Mesenchymal stem cell (in vitro differentiated cells and primary cell): ENCODE data around the gene SETX.
"Not testable (repeated sequence)": the region's sequence is repeated elsewhere in the genome, so short reads cannot be mapped to it uniquely, and the experiment has no call there.

Experiments
- DNase-seq: peaks from one replicate; pipeline ENCODE4 v3.0.0-alpha.2; 2013
- H2AFZ ChIP-seq: one replicate; pipeline ENCODE4 v1.6.1; 2013; ENCODE audit warnings: low read depth, mild to moderate bottlenecking, control low read depth, inconsistent platforms, low read length, moderate library complexity
- H2AK5ac ChIP-seq: 2 replicates; pipeline ENCODE4 v1.6.1; 2013; ENCODE audit warnings: low read length, moderate library complexity, mild to moderate bottlenecking, inconsistent platforms; ENCODE audit not compliant: severe bottlenecking
- H2BK120ac ChIP-seq: one replicate; pipeline ENCODE4 v1.6.1; 2013; ENCODE audit warnings: low read depth, mild to moderate bottlenecking, inconsistent platforms, low read length, moderate library complexity
- H2BK12ac ChIP-seq, 2 experiments: one replicate each; pipeline ENCODE4 v1.6.1; 2013; ENCODE audit warnings: inconsistent platforms in 2 of 2, low read length in 2 of 2, mild to moderate bottlenecking in 2 of 2, moderate library complexity in 2 of 2, control low read depth in 1 of 2
- H2BK15ac ChIP-seq: one replicate; pipeline ENCODE4 v1.6.1; 2013; ENCODE audit warnings: mild to moderate bottlenecking, low read depth, inconsistent platforms; ENCODE audit not compliant: poor library complexity, severe bottlenecking
- H2BK5ac ChIP-seq: 2 replicates; pipeline ENCODE4 v1.6.1; 2013; ENCODE audit warnings: low read depth, mild to moderate bottlenecking, low read length, control low read depth, inconsistent platforms; ENCODE audit not compliant: poor library complexity, severe bottlenecking
- H3K14ac ChIP-seq, 2 experiments: one replicate each; pipeline ENCODE4 v1.6.1; 2013; ENCODE audit warnings: inconsistent platforms in 2 of 2, low read length in 2 of 2, control low read depth in 1 of 2, mild to moderate bottlenecking in 1 of 2, moderate library complexity in 1 of 2
- H3K18ac ChIP-seq, 2 experiments: one replicate each; pipeline ENCODE4 v1.6.1; 2013; ENCODE audit warnings: inconsistent platforms in 2 of 2, low read length in 2 of 2, control low read depth in 1 of 2, low read depth in 1 of 2, mild to moderate bottlenecking in 1 of 2
- H3K23ac ChIP-seq, 2 experiments: one replicate each; pipeline ENCODE4 v1.6.1; 2013; ENCODE audit warnings: inconsistent platforms in 2 of 2, low read length in 2 of 2, mild to moderate bottlenecking in 2 of 2, moderate library complexity in 2 of 2, control low read depth in 1 of 2
- H3K27ac ChIP-seq: 2 replicates; pipeline ENCODE4 v1.5.1; 2013; ENCODE audit warnings: mild to moderate bottlenecking, moderate library complexity, low read length, control low read depth, inconsistent platforms; ENCODE audit not compliant: poor library complexity, severe bottlenecking
- H3K27me3 ChIP-seq, 2 experiments: 2 replicates each; pipeline versions ENCODE4 v1.6.1 to v1.7.0; 2013; ENCODE audit warnings: low read length in 2 of 2, mild to moderate bottlenecking in 2 of 2, moderate library complexity in 2 of 2, control low read depth in 1 of 2, inconsistent platforms in 1 of 2; ENCODE audit not compliant: control insufficient read depth in 1 of 2, insufficient read depth in 1 of 2
- H3K36me3 ChIP-seq, 2 experiments: 2 replicates each; pipeline versions ENCODE4 v1.6.1 to v1.7.0; 2013; ENCODE audit warnings: low read length in 2 of 2, control low read depth in 1 of 2, inconsistent platforms in 1 of 2, low read depth in 1 of 2, mild to moderate bottlenecking in 1 of 2; ENCODE audit not compliant: insufficient read depth in 2 of 2, control insufficient read depth in 1 of 2
- H3K4ac ChIP-seq, 2 experiments: one replicate each; pipeline ENCODE4 v1.6.1; 2013; ENCODE audit warnings: inconsistent platforms in 2 of 2, low read length in 2 of 2, mild to moderate bottlenecking in 2 of 2, moderate library complexity in 2 of 2, control low read depth in 1 of 2, low read depth in 1 of 2
- H3K4me1 ChIP-seq: 2 replicates; pipeline ENCODE4 v1.6.1; 2013; ENCODE audit warnings: low read depth, low read length, control low read depth; ENCODE audit not compliant: control insufficient read depth, insufficient read depth
- H3K4me2 ChIP-seq: 2 replicates; pipeline ENCODE4 v1.6.1; 2013; ENCODE audit warnings: low read length, mild to moderate bottlenecking, inconsistent platforms; ENCODE audit not compliant: poor library complexity, severe bottlenecking
- H3K4me3 ChIP-seq, 2 experiments: 2 replicates each; pipeline versions ENCODE4 v1.5.1 to v1.7.0; 2013; ENCODE audit warnings: low read length in 2 of 2, mild to moderate bottlenecking in 2 of 2, control low read depth in 1 of 2, low read depth in 1 of 2; ENCODE audit not compliant: insufficient read depth in 1 of 2
- H3K79me1 ChIP-seq: replicated peaks from 2 replicates; pipeline ENCODE4 v1.6.1; 2013; ENCODE audit warnings: mild to moderate bottlenecking, control low read depth, low read length, inconsistent platforms; ENCODE audit not compliant: poor library complexity, severe bottlenecking
- H3K9ac ChIP-seq: 2 replicates; pipeline ENCODE4 v1.7.0; 2013; ENCODE audit warnings: mild to moderate bottlenecking, low read length, moderate library complexity
- H3K9me3 ChIP-seq: 2 replicates; pipeline ENCODE4 v1.7.0; 2013; ENCODE audit warnings: mild to moderate bottlenecking, low read length; ENCODE audit not compliant: control insufficient read depth
- H4K8ac ChIP-seq: one replicate; pipeline ENCODE4 v1.6.1; 2013; ENCODE audit warnings: inconsistent platforms, mild to moderate bottlenecking, low read length, moderate library complexity
- H4K91ac ChIP-seq: one replicate; pipeline ENCODE4 v1.6.1; 2013; ENCODE audit warnings: mild to moderate bottlenecking, low read length, inconsistent platforms
- WGBS: methylation state at CpG from one replicate; pipeline ENCODE4 v1.1.7; 2013; ENCODE audit warnings: mixed read lengths; 5-methylcytosine and 5-hydroxymethylcytosine counted together

SETX gene

GRCh38 chr9:132377769-132378168 is 23.0 kb upstream of the SETX start:
- not testable (repeated sequence) for H3K4me2 ChIP-seq, H3K18ac ChIP-seq, DNase-seq, H2AK5ac ChIP-seq, H2BK12ac ChIP-seq, H4K8ac ChIP-seq, H3K9ac ChIP-seq, H2BK5ac ChIP-seq, H3K4me1 ChIP-seq, H3K9me3 ChIP-seq, H2BK15ac ChIP-seq, H2AFZ ChIP-seq, H3K14ac ChIP-seq, H3K4ac ChIP-seq, H3K23ac ChIP-seq, H3K27ac ChIP-seq, H2BK120ac ChIP-seq, H4K91ac ChIP-seq, H3K27me3 ChIP-seq
- 98% methylated on average over 2 of the region's 2 CpGs for WGBS
- Histone ChIP-seq H3K79me1 (peaks cover 10% of the 10 kb centered on the region), H3K4me3 (peak overlapping the region in 1 of 2 experiments; percentile 7), H3K36me3 (peaks cover 42 to 65% of the 10 kb centered on the region in 2 experiments)

DNA sequence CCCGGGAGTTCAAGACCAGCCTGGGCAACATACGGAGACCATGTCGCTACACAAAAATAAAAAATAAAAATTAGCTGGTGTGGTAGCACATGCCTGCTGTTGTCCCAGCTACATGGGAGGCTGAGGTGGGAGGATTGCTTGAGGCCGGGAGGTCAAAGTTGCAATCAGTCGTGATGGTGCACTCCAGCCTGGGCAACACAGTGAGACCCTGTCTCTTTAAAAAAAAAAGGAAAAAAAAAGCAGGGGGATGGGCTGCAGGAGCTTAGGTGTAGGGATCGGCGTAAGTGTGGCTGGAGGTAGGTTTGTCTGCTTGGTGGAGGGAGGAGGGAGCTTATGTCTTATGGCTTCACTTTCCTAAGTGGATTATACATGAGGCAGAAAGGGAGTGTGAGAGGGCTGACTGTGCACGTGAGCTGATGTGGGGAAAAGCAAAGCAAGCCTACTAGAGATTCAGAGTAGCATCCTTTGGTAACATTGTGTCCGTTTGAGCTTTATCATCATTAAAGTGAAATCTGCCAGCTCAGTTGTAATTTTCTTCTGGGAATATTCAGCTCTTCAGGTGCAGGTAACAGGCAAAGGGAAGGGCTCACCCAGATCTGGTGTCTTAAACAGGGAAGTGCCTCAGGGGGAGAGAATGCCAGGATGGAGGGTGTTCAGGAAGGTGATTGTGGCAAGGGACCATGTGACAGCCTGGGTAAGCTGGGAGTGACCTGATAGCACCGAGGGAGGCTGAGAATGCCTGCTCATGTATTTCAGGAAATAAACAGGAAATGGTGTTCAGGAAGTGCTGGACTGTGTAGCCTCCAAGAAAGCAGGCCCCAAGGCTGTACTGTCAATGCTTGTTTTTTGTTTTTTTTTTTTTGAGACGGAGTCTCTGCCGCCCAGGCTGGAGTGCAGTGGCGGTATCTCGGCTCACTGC is 17.6 kb upstream of the SETX start:
- H3K4me2 ChIP-seq: no peak overlapping the region
- H2BK12ac ChIP-seq: no peak overlapping the region
- peak overlapping the region; percentile 12 to 77 for H3K4ac ChIP-seq
- no peak overlapping the region for H3K27ac ChIP-seq
- no peaks in the 10 kb centered on the region for H3K9me3 ChIP-seq
- DNase-seq: peak; percentile 52
- no peaks in the 10 kb centered on the region for H3K79me1 ChIP-seq
- no peaks in the 10 kb centered on the region for H3K27me3 ChIP-seq
- peak overlapping the region; percentile 70 for H2AFZ ChIP-seq
- H3K4me1 ChIP-seq: no peaks in the 10 kb centered on the region
- H2BK5ac ChIP-seq: no peak overlapping the region
- no peak overlapping the region for H3K9ac ChIP-seq
- H2AK5ac ChIP-seq: no peak overlapping the region
- H3K23ac ChIP-seq: no peak overlapping the region
- H3K4me3 ChIP-seq: no peak overlapping the region
- H3K14ac ChIP-seq: no peak overlapping the region
- H4K91ac ChIP-seq: peak overlapping the region; percentile 18
- peak overlapping the region; percentile 91 for H4K8ac ChIP-seq
- WGBS: 72% methylated on average over 14 of the region's 14 CpGs
- peak overlapping the region; percentile 63 to 83 for H3K18ac ChIP-seq
- no peak overlapping the region for H2BK15ac ChIP-seq
- H3K36me3 ChIP-seq: peaks cover 18 to 26% of the 10 kb centered on the region in 2 experiments
- no peak overlapping the region for H2BK120ac ChIP-seq

DNA sequence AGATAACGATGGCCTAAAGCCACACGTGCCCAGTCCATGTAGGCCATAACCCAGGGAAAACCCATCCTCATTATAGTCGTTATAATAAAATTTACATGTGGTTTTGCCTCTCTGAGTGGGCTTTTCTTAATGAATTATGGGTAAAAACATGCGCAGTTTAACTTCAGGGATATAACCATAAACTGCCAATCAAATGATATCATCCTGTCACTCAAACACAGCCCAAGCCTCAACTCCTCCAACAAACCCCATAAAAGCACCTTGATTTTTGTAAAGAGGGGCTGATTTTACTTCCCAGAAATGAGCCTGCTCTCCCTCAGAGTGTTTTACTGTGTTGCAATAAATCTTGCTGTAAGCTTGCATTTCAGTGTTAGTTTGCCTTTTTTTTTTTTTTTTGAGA is 15.8 kb upstream of the SETX start:
- H3K14ac ChIP-seq: no peak overlapping the region
- no peaks in the 10 kb centered on the region for H3K79me1 ChIP-seq
- H3K27me3 ChIP-seq: no peaks in the 10 kb centered on the region
- H2BK120ac ChIP-seq: no peak overlapping the region
- no peak overlapping the region for H3K23ac ChIP-seq
- 87% methylated on average over 2 of the region's 4 CpGs for WGBS
- H3K4me3 ChIP-seq: no peak overlapping the region
- no peaks in the 10 kb centered on the region for H3K4me1 ChIP-seq
- no peak overlapping the region for H2BK15ac ChIP-seq
- no peak overlapping the region for H4K8ac ChIP-seq
- DNase-seq: no peak
- no peak overlapping the region for H2AFZ ChIP-seq
- H3K9ac ChIP-seq: no peak overlapping the region
- no peaks in the 10 kb centered on the region for H3K9me3 ChIP-seq
- no peak overlapping the region for H3K4me2 ChIP-seq
- H2AK5ac ChIP-seq: no peak overlapping the region
- no peak overlapping the region for H4K91ac ChIP-seq
- H2BK5ac ChIP-seq: no peak overlapping the region
- no peak overlapping the region for H3K27ac ChIP-seq
- H2BK12ac ChIP-seq: no peak overlapping the region
- H3K36me3 ChIP-seq: peaks cover 5 to 8% of the 10 kb centered on the region in 2 experiments
- no peak overlapping the region for H3K18ac ChIP-seq
- no peak overlapping the region for H3K4ac ChIP-seq

DNA sequence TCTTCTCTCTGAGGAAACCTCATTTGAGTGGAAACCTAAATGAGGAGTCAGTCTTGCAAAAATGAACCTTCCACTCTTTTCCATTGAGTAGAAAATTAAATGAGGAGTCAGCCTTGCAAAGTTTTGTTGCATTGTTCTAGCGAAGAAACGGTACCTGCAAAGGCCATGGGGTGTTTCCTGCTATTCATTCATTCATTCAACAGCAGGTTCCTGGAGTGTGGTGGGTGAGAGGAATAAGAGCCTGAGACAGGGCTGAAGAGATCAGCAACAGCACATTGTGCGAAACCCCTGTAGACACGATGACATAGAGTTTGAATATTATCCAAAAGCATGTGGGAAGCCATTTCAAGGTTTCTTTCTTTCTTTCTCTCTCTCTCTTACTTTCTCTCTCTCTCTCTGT is 14.6 kb upstream of the SETX start:
- no peak overlapping the region for H3K14ac ChIP-seq
- H3K4me2 ChIP-seq: no peak overlapping the region
- no peak overlapping the region for H4K8ac ChIP-seq
- no peaks in the 10 kb centered on the region for H3K4me1 ChIP-seq
- H3K9me3 ChIP-seq: no peaks in the 10 kb centered on the region
- H2AFZ ChIP-seq: no peak overlapping the region
- no peaks in the 10 kb centered on the region for H3K79me1 ChIP-seq
- no peak overlapping the region for H2AK5ac ChIP-seq
- no peaks in the 10 kb centered on the region for H3K27me3 ChIP-seq
- no peak overlapping the region for H4K91ac ChIP-seq
- H3K27ac ChIP-seq: no peak overlapping the region
- H3K4me3 ChIP-seq: no peak overlapping the region
- no peak overlapping the region for H2BK12ac ChIP-seq
- H2BK120ac ChIP-seq: no peak overlapping the region
- no peak overlapping the region for H2BK15ac ChIP-seq
- H2BK5ac ChIP-seq: no peak overlapping the region
- H3K36me3 ChIP-seq: no peaks in the 10 kb centered on the region
- no peak overlapping the region for H3K9ac ChIP-seq
- no peak overlapping the region for H3K4ac ChIP-seq
- H3K23ac ChIP-seq: no peak overlapping the region
- H3K18ac ChIP-seq: no peak overlapping the region
- 98% methylated on average over 4 of the region's 4 CpGs for WGBS
- no peak for DNase-seq
